ENCODE measurements around the gene ANAPC2. TPM values are rescaled to one million over a fixed set of nuclear protein-coding genes. Genes with fewer than 3 reads are reported as not detected.

Gene ANAPC2
- total RNA-seq, 1 donor from 2014 or later, result 18.9 TPM

DNA sequence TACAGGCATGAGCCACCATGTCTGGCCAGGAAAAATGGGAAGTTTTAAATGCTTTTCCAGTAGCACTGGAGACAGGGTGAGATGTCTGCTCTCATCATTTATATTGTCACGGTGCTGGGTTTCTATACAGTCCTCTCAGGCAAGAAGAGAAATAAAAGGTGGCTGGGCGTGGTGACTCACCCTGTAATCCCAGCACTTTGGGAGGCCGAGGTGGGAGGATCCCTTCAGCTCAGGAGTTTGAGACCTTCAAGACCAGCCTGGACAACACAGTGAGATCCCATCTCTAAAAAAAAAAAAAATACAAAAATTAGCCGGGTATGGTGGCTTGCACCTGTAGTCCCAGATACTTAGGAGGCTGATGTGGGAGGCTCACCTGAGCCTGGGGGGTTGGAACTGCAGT lies 54.2 kb downstream of the ANAPC2 start:
- no peak for DNase-seq (ENCODE audit: low spot score)
- peaks cover 2% of the 10 kb centered on the region for H3K79me2 ChIP-seq (ENCODE audit: low read depth)
- Mint-ChIP-seq H3K36me3 (peaks cover 1% of the 10 kb centered on the region), H3K27me3 (ENCODE audit: insufficient read depth, low read depth) (peaks cover 45% of the 10 kb centered on the region), H3K27ac (no peak overlapping the region), H3K4me3 (no peak overlapping the region), H3K4me1 (peaks cover 2% of the 10 kb centered on the region), H3K9me3 (peaks cover 3% of the 10 kb centered on the region)
- H3K27me3 ChIP-seq, result peaks cover 91% of the 10 kb centered on the region
- H3K36me3 ChIP-seq, result no peaks in the 10 kb centered on the region
- H3K27ac ChIP-seq, result no peak overlapping the region
- H3K9ac ChIP-seq, result no peak overlapping the region
- H3K4me2 ChIP-seq, result no peak overlapping the region
- peaks cover 21% of the 10 kb centered on the region for H4K20me1 ChIP-seq (ENCODE audit: low read depth)
- H3K9me3 ChIP-seq (ENCODE audit: low read depth), result no peaks in the 10 kb centered on the region
- H3K4me1 ChIP-seq, result no peaks in the 10 kb centered on the region
- TF ChIP-seq, protein P1, sequence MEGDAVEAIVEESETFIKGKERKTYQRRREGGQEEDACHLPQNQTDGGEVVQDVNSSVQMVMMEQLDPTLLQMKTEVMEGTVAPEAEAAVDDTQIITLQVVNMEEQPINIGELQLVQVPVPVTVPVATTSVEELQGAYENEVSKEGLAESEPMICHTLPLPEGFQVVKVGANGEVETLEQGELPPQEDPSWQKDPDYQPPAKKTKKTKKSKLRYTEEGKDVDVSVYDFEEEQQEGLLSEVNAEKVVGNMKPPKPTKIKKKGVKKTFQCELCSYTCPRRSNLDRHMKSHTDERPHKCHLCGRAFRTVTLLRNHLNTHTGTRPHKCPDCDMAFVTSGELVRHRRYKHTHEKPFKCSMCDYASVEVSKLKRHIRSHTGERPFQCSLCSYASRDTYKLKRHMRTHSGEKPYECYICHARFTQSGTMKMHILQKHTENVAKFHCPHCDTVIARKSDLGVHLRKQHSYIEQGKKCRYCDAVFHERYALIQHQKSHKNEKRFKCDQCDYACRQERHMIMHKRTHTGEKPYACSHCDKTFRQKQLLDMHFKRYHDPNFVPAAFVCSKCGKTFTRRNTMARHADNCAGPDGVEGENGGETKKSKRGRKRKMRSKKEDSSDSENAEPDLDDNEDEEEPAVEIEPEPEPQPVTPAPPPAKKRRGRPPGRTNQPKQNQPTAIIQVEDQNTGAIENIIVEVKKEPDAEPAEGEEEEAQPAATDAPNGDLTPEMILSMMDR (IDR thresholded peaks at IDR 0.05), result no peak
- TF ChIP-seq EZH2 (IDR thresholded peaks at IDR 0.05) (no peak), EZH2phosphoT487 (IDR thresholded peaks at IDR 0.05) (no peak)
- no peak overlapping the region for H3K4me3 ChIP-seq
- peaks cover 9% of the 10 kb centered on the region for H3F3A ChIP-seq (ENCODE audit: low read depth)
- no peak overlapping the region for H2AFZ ChIP-seq (replicated peaks)

DNA sequence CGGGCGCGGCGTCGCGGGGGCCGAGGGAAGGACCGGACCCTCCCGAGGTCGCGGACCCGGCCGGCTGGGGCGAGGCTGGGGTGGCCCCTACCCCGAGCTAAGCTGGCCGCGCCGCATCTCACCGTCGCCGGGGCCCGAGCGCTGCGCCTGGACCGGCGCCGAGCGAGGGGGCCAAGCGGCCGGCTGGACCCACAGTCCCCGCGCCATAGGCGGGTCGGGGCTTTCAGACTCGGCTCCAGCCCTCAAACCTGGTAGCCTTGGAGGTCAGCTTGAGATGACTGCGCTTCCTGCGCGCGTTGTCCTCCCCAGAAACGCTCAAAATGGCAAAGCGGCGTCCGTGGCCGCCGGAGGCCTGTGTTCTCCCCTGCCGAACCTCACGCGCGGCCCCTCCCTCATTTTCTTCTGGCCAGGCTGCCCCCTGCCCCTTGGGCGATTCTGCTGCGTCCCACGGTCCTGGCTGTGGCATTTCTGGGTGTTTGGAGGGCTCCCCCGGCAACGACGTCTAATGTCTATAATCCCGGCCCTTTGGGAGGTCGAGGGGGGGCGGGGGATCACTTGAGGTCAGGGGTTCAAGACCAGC lies 58.1 kb downstream of the ANAPC2 start:
- Histone ChIP-seq H3K4me2 (peak overlapping the region; percentile 86), H3K27me3 (peaks cover 52% of the 10 kb centered on the region), H3K4me3 (peak overlapping the region; percentile 83), H3K27ac (no peak overlapping the region), H3K9ac (no peak overlapping the region), H3K9me3 (ENCODE audit: low read depth) (no peaks in the 10 kb centered on the region), H3K36me3 (no peaks in the 10 kb centered on the region), H3K4me1 (peaks cover 7% of the 10 kb centered on the region), H2AFZ (replicated peaks) (peak overlapping the region; percentile 75), H3K79me2 (ENCODE audit: low read depth) (peaks cover 22% of the 10 kb centered on the region), H4K20me1 (ENCODE audit: low read depth) (peaks cover 11% of the 10 kb centered on the region), H3F3A (ENCODE audit: low read depth) (peaks cover 2% of the 10 kb centered on the region)
- Mint-ChIP-seq H3K36me3 (no peaks in the 10 kb centered on the region), H3K9me3 (no peaks in the 10 kb centered on the region), H3K4me1 (peaks cover 22% of the 10 kb centered on the region), H3K27me3 (ENCODE audit: insufficient read depth, low read depth) (peaks cover 18% of the 10 kb centered on the region), H3K27ac (no peak overlapping the region), H3K4me3 (peak overlapping the region; percentile 95)
- no peak for TF ChIP-seq EZH2 (IDR thresholded peaks at IDR 0.05)
- TF ChIP-seq, protein P1 (IDR thresholded peaks at IDR 0.05), result no peak
- no peak for TF ChIP-seq EZH2phosphoT487 (IDR thresholded peaks at IDR 0.05)
- DNase-seq (ENCODE audit: low spot score), result peak; percentile 45

DNA sequence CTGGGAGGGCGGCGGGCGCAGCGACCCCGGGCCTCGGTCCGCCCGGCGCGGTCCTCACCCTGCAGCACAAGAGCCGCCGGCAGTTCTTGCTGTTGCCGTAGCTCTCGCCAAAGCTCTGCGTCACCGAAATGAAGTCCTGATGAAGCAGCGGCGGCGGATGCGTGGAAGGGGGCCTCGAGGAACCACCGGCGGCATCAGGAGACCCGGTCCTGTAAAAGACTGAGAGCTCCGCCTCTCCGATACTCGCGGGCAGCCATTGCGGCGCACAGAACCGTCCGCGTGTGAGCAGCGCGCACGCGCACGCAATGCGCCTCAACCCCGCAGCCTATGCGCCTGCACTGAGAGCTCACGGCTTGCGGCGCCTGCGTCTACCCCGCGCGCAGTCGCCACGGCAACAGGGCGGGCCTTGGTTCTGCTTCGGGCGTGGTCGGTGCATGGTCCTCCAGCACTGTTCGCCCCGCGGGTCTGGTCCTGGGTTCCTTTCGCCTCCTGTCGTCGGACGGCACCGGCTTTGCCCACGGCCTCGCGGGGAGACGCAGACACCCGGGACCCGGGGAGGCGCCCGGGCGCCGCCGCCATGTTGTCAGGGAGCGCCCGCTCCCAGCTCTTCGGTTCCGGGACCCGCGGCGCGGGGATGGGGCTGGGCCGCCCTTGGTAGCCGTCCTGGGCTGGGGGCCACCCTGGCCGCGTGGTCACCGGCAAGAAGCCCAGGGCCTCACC lies 58.7 kb downstream of the ANAPC2 start:
- DNase-seq (ENCODE audit: low spot score), result peak; percentile 96
- H3K79me2 ChIP-seq (ENCODE audit: low read depth), result peaks cover 22% of the 10 kb centered on the region
- peak overlapping the region; percentile 83 for H3K4me3 ChIP-seq
- Mint-ChIP-seq H3K4me3 (peak overlapping the region; percentile 89), H3K27me3 (ENCODE audit: insufficient read depth, low read depth) (peaks cover 18% of the 10 kb centered on the region), H3K9me3 (no peaks in the 10 kb centered on the region), H3K4me1 (peaks cover 22% of the 10 kb centered on the region), H3K27ac (no peak overlapping the region), H3K36me3 (no peaks in the 10 kb centered on the region)
- peak overlapping the region; percentile 75 for H2AFZ ChIP-seq (replicated peaks)
- H3K27me3 ChIP-seq, result peaks cover 46% of the 10 kb centered on the region
- no peaks in the 10 kb centered on the region for H3K36me3 ChIP-seq
- no peaks in the 10 kb centered on the region for H3K9me3 ChIP-seq (ENCODE audit: low read depth)
- no peak overlapping the region for H3K27ac ChIP-seq
- peaks cover 2% of the 10 kb centered on the region for H3F3A ChIP-seq (ENCODE audit: low read depth)
- H3K4me2 ChIP-seq, result peak overlapping the region; percentile 86
- H3K9ac ChIP-seq, result peak overlapping the region; percentile 33
- peaks cover 11% of the 10 kb centered on the region for H4K20me1 ChIP-seq (ENCODE audit: low read depth)
- TF ChIP-seq EZH2phosphoT487 (IDR thresholded peaks at IDR 0.05) (no peak), EZH2 (IDR thresholded peaks at IDR 0.05) (peak; percentile 2)
- TF ChIP-seq, protein P1 (IDR thresholded peaks at IDR 0.05), result no peak
- peaks cover 7% of the 10 kb centered on the region for H3K4me1 ChIP-seq
